ENCODE results near the gene ETV1. TPM values are rescaled to one million over a fixed set of nuclear protein-coding genes. Genes with fewer than 3 reads are reported as not detected.

Gene ETV1
- total RNA-seq, 4 donors from 2014 or later, result 0.41 to 2.0 (median 0.83) TPM

DNA sequence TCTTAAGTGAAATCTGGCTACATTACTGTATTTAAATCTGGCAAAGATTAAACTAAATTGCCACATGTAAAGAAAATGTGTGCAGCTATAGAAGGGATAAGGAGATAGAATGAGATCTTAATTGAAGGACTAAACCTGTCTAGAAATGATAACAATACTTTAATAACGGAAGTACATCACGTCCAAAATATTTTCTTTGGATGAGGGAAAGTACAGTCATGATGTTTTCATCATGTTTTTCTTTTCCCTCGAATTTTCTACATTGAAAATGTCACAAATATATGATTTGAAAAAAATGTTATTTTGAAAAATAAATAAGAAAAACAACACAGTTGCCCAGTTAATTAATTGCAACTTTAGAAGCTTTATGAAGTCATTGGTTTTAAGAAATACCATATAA, 143.9 kb downstream of the ETV1 start:
- ATAC-seq, result no peak
- no peak for TF ChIP-seq POLR2A (IDR thresholded peaks at IDR 0.05)
- TF ChIP-seq, protein P1, sequence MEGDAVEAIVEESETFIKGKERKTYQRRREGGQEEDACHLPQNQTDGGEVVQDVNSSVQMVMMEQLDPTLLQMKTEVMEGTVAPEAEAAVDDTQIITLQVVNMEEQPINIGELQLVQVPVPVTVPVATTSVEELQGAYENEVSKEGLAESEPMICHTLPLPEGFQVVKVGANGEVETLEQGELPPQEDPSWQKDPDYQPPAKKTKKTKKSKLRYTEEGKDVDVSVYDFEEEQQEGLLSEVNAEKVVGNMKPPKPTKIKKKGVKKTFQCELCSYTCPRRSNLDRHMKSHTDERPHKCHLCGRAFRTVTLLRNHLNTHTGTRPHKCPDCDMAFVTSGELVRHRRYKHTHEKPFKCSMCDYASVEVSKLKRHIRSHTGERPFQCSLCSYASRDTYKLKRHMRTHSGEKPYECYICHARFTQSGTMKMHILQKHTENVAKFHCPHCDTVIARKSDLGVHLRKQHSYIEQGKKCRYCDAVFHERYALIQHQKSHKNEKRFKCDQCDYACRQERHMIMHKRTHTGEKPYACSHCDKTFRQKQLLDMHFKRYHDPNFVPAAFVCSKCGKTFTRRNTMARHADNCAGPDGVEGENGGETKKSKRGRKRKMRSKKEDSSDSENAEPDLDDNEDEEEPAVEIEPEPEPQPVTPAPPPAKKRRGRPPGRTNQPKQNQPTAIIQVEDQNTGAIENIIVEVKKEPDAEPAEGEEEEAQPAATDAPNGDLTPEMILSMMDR (IDR thresholded peaks at IDR 0.05 in 4 of 5, conservative IDR thresholded peaks at IDR 0.05 in 1 of 5), result no peak

DNA sequence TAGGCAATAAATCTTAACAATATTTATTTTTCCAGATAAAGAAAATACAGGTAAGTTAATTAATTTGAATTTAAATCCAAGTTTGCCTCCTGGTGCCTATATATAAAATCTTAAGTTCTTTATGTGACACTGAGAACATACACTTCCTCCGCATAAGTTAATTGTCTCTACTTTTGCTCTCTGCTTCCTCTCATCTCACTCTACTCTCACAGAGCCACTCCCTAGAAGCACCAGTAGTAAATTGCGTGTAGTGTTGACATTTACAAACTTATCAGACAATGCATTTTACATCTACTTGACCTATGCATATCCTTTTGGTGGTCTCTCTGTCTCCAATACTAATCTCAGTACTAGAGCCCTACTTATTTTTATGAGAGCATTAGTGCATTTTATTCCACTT, 144.5 kb downstream of the ETV1 start:
- Histone ChIP-seq H3K4me1 (no peaks in the 10 kb centered on the region), H3K27me3 (no peaks in the 10 kb centered on the region), H3K27ac (no peak overlapping the region), H3K4me3 (no peak overlapping the region), H3K36me3 (no peaks in the 10 kb centered on the region), H3K9me3 (no peaks in the 10 kb centered on the region)
- intact Hi-C loops (cut with DNase I; ENCODE audit: low total_unique reads) (no loop called here), in situ Hi-C loops (cut with MboI; ENCODE audit: low sequenced_read_pairs in 4 of 4) (no loop called here)
- DNase-seq (no peak), ATAC-seq (no peak)
- TF ChIP-seq POLR2A (IDR thresholded peaks at IDR 0.05), result no peak
- TF ChIP-seq, protein P1 (IDR thresholded peaks at IDR 0.05 in 4 of 5, conservative IDR thresholded peaks at IDR 0.05 in 1 of 5), result no peak

More for the DNA sequence above, 143.9 kb downstream of the ETV1 start:
- Histone ChIP-seq H3K4me1 (no peaks in the 10 kb centered on the region), H3K36me3 (no peaks in the 10 kb centered on the region), H3K9me3 (no peaks in the 10 kb centered on the region), H3K27me3 (no peaks in the 10 kb centered on the region), H3K4me3 (no peak overlapping the region), H3K27ac (no peak overlapping the region)
- in situ Hi-C loops (cut with MboI; ENCODE audit: low sequenced_read_pairs in 4 of 4) (no loop called here), intact Hi-C loops (cut with DNase I; ENCODE audit: low total_unique reads) (no loop called here)
- DNase-seq, result no peak

DNA sequence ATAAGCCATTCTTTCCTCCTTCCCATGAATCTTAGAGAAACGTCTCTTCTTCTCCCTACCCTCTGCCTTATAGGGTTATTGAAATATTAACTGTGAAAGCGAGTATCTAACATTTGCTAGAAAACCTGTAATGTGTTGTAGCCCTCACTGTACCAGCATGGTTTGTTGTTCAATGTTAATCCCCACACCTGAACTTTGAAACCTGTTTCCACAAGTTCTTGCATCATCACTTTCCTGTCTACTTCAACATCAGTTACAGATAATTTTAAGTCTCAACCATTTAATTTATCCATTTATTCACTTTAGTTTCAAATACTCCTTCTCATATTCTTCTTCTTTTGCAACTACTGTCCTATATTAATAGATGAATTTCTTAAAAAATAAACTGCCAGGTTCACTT, 148.2 kb downstream of the ETV1 start:
- H3K36me3 ChIP-seq, result no peaks in the 10 kb centered on the region
- no peak overlapping the region for H3K27ac ChIP-seq
- no peak for TF ChIP-seq POLR2A (IDR thresholded peaks at IDR 0.05)
- TF ChIP-seq, protein P1 (IDR thresholded peaks at IDR 0.05 in 4 of 5, conservative IDR thresholded peaks at IDR 0.05 in 1 of 5), result no peak
- ATAC-seq (no peak), DNase-seq (no peak)
- intact Hi-C loops (cut with DNase I; ENCODE audit: low total_unique reads), result no loop called here
- H3K9me3 ChIP-seq, result no peaks in the 10 kb centered on the region
- no peaks in the 10 kb centered on the region for H3K4me1 ChIP-seq
- no peak overlapping the region for H3K4me3 ChIP-seq
- no peaks in the 10 kb centered on the region for H3K27me3 ChIP-seq
- in situ Hi-C loops (cut with MboI; ENCODE audit: low sequenced_read_pairs in 4 of 4), result no loop called here

All from gastrocnemius medialis (tissue), 4 donors.